Liver (tissue), 9 donors: Measurements from ENCODE around the gene JAKMIP3. TPM values are rescaled to one million over a fixed set of nuclear protein-coding genes. Genes with fewer than 3 reads are reported as not detected.

ENCODE experiments used
- DNase-seq: peaks from one replicate; pipeline ENCODE4 v3.0.0-alpha.2; 2017; ENCODE audit warnings: low spot score
- H3K27ac ChIP-seq, 2 donors: one replicate each; pipeline ENCODE4 v1.7.0; 2013; ENCODE audit warnings: inconsistent platforms in 2 of 2, low read length in 2 of 2, control low read depth in 1 of 2, low read depth in 1 of 2, mild to moderate bottlenecking in 1 of 2
- H3K27me3 ChIP-seq, 4 donors: one replicate each; pipeline versions ENCODE4 v1.6.1 to v1.7.0; 2013; ENCODE audit warnings: low read length in 3 of 4, inconsistent platforms in 1 of 4, mild to moderate bottlenecking in 1 of 4, moderate library complexity in 1 of 4; ENCODE audit not compliant: control insufficient read depth in 4 of 4, insufficient read depth in 4 of 4
- H3K36me3 ChIP-seq, 4 donors: one replicate each; pipeline versions ENCODE4 v1.6.1 to v1.7.0; 2013; ENCODE audit warnings: low read length in 3 of 4, mild to moderate bottlenecking in 3 of 4, low read depth in 1 of 4, moderate library complexity in 1 of 4; ENCODE audit not compliant: control insufficient read depth in 4 of 4, insufficient read depth in 3 of 4
- H3K4me1 ChIP-seq, 4 donors: one replicate each; pipeline versions ENCODE4 v1.6.1 to v1.7.0; 2013; ENCODE audit warnings: low read length in 3 of 4, mild to moderate bottlenecking in 3 of 4, moderate library complexity in 1 of 4; ENCODE audit not compliant: control insufficient read depth in 4 of 4, insufficient read depth in 4 of 4
- H3K4me3 ChIP-seq, 3 donors: one replicate each; pipeline versions ENCODE4 v1.6.1 to v1.7.0; 2013; ENCODE audit warnings: low read length in 3 of 3, control low read depth in 1 of 3, low read depth in 1 of 3, mild to moderate bottlenecking in 1 of 3
- H3K9ac ChIP-seq, 2 donors: one replicate each; pipeline ENCODE4 v1.7.0; 2013; ENCODE audit warnings: low read length in 2 of 2, mild to moderate bottlenecking in 2 of 2, moderate library complexity in 2 of 2, control low read depth in 1 of 2, low read depth in 1 of 2
- H3K9me3 ChIP-seq, 4 donors: one replicate each; pipeline versions ENCODE4 v1.6.1 to v1.7.0; 2013; ENCODE audit warnings: low read length in 3 of 4; ENCODE audit not compliant: control insufficient read depth in 4 of 4
- CTCF ChIP-seq: fragments of 150-350 bp; IDR thresholded peaks from 2 replicates; pipeline ENCODE4 v1.5.1; 2017; ENCODE audit warnings: improper control_type of control experiment, low read depth, low read length; ENCODE audit not compliant: missing input control
- EGR1 ChIP-seq, 2 donors: IDR thresholded peaks; 2 replicates each; pipeline ENCODE4 v1.6.1; 2016 to 2018; ENCODE audit warnings: antibody characterized with exemption in 2 of 2, low read depth in 2 of 2
- FOXA1 ChIP-seq: IDR thresholded peaks from 2 replicates; pipeline ENCODE4 v1.6.1; 2016; ENCODE audit warnings: antibody characterized with exemption
- FOXA2 ChIP-seq: IDR thresholded peaks from 2 replicates; pipeline ENCODE4 v1.6.1; 2016; ENCODE audit warnings: antibody characterized with exemption
- GABPA ChIP-seq, 2 donors: IDR thresholded peaks in 1 of 2; conservative IDR thresholded peaks in 1 of 2; 2 replicates each; pipeline ENCODE4 v1.6.1; 2016; ENCODE audit warnings: antibody characterized with exemption in 2 of 2, mild to moderate bottlenecking in 1 of 2, moderate library complexity in 1 of 2
- HNF4A ChIP-seq, 2 donors: conservative IDR thresholded peaks; 2 replicates each; pipeline ENCODE4 v1.6.1; 2016; ENCODE audit warnings: antibody characterized with exemption in 2 of 2, mild to moderate bottlenecking in 2 of 2
- JUND ChIP-seq, 2 donors: IDR thresholded peaks; 2 replicates each; pipeline ENCODE4 v1.6.1; 2016; ENCODE audit warnings: antibody characterized with exemption in 2 of 2
- SP1 ChIP-seq: IDR thresholded peaks from 2 replicates; pipeline ENCODE4 v1.6.1; 2018; ENCODE audit warnings: antibody characterized with exemption, mild to moderate bottlenecking
- TAF1 ChIP-seq: conservative IDR thresholded peaks from 2 replicates; pipeline ENCODE4 v1.6.1; 2016; ENCODE audit warnings: antibody characterized with exemption, mild to moderate bottlenecking
- WGBS: extraction: QIAGEN DNeasy Blood & Tissue Kit; methylation state at CpG from one replicate; pipeline ENCODE4 v1.1.7; 2013; 5-methylcytosine and 5-hydroxymethylcytosine counted together
- polyA plus RNA-seq, 2 donors: library from polyadenylated mRNA; stranded (reverse) in 1 of 2; unstranded in 1 of 2; fragments of 200-250 nt in 1 of 2; fragments of >200 nt in 1 of 2; fragmentation: Nextera tagmentation in 1 of 2; extraction: Ambion mirVana in 1 of 2; gene quantifications; one replicate each; pipeline versions ENCODE4 v1.2.1 to v1.2.3, GENCODE V29; 2013 to 2015
- total RNA-seq, 2 donors: library from RNA; depleted of rRNA; stranded (reverse); fragments of >200 nt; gene quantifications; one replicate each; pipeline ENCODE4 v1.2.3, GENCODE V29; 2014
- TF ChIP-seq, protein P1 (sequence below): IDR thresholded peaks from 2 replicates; pipeline ENCODE4 v1.6.1; 2016; ENCODE audit warnings: antibody characterized with exemption
- TF ChIP-seq, protein P2 (sequence below): IDR thresholded peaks from 2 replicates; pipeline ENCODE4 v1.6.1; 2016; ENCODE audit warnings: antibody characterized with exemption
- TF ChIP-seq, protein P3 (sequence below): IDR thresholded peaks from 2 replicates; pipeline ENCODE4 v1.6.1; 2016; ENCODE audit warnings: antibody characterized with exemption
- donor health status: healthy.
- donor health status: healthy.
- donor health status: healthy.
- donor health status: healthy.
- donor health status: healthy.

Gene JAKMIP3
- total and polyA plus RNA-seq, 4 donors, result 0.08 to 0.17 (median 0.09) TPM; not detected in 1

- 88% methylated on average over 30 of the region's 30 CpGs for WGBS
- no peak overlapping the region for H3K27ac ChIP-seq
- DNase-seq, result no peak
These were observed 1.5 kb upstream of the JAKMIP3 start for GRCh38 chr10:132064082-132064755.

DNA sequence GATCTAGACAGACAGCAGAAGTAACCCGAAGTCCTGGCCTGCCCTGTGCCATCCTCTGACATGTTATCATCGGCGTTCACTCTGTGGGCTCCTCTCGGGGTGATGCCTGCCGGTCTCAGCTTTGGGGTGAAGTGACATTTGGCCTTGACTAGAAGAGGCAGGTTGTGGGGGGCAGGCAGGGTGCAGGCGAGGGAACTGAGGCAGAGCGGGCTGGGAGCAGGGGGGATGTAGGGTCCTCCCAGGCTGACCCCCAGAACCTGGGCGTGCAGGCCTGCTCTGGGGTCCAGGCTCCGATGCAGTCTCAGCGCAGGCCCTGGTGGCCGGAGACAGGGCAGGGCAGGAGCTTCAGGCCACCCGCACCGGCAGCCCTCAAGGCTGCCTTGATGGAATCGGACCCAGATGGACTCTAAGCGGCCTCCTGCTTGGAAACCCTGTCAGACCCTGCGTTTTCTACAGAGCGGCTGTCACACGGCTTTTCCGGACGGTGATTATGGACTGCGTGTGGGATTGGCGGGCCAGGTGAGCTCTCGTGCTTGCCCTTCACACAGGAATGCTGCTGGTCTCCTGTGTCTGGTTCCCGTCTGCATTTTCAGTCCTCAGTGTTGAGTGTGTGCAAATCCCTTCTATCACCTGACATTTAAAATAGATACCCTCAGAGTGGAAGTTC, 842 bp upstream of the JAKMIP3 start:
- H3K9ac ChIP-seq, result peak overlapping the region in 1 of 2 donors; percentile 28
- no peaks in the 10 kb centered on the region for H3K36me3 ChIP-seq
- no peak for DNase-seq
- no peak overlapping the region for H3K27ac ChIP-seq
- WGBS, result 91% methylated on average over 24 of the region's 24 CpGs
- TF ChIP-seq, protein P1, sequence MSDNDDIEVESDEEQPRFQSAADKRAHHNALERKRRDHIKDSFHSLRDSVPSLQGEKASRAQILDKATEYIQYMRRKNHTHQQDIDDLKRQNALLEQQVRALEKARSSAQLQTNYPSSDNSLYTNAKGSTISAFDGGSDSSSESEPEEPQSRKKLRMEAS, result no peak
- TF ChIP-seq CTCF, result no peak
- no peak for TF ChIP-seq JUND (IDR thresholded peaks at IDR 0.05)
- TF ChIP-seq, protein P2, sequence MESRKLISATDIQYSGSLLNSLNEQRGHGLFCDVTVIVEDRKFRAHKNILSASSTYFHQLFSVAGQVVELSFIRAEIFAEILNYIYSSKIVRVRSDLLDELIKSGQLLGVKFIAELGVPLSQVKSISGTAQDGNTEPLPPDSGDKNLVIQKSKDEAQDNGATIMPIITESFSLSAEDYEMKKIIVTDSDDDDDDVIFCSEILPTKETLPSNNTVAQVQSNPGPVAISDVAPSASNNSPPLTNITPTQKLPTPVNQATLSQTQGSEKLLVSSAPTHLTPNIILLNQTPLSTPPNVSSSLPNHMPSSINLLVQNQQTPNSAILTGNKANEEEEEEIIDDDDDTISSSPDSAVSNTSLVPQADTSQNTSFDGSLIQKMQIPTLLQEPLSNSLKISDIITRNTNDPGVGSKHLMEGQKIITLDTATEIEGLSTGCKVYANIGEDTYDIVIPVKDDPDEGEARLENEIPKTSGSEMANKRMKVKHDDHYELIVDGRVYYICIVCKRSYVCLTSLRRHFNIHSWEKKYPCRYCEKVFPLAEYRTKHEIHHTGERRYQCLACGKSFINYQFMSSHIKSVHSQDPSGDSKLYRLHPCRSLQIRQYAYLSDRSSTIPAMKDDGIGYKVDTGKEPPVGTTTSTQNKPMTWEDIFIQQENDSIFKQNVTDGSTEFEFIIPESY, result no peak
- no peak for TF ChIP-seq FOXA2
- no peak for TF ChIP-seq HNF4A (conservative IDR thresholded peaks at IDR 0.05)
- no peak for TF ChIP-seq GABPA (IDR thresholded peaks at IDR 0.05 in 1 of 2, conservative IDR thresholded peaks at IDR 0.05 in 1 of 2)
- TF ChIP-seq SP1, result no peak
- no peak for TF ChIP-seq EGR1 (IDR thresholded peaks at IDR 0.05; ENCODE audit: low read depth in 2 of 2)
- H3K27me3 ChIP-seq, result no peaks in the 10 kb centered on the region
- H3K4me1 ChIP-seq, result peaks cover 0 to 10% (median 8%) of the 10 kb centered on the region in 4 donors
- no peaks in the 10 kb centered on the region for H3K9me3 ChIP-seq
- H3K4me3 ChIP-seq, result peak overlapping the region in 2 of 3 donors; percentile 58 to 78

More at GRCh38 chr10:132064082-132064755, 1.5 kb upstream of the JAKMIP3 start:
- H3K9me3 ChIP-seq, result no peaks in the 10 kb centered on the region
- no peaks in the 10 kb centered on the region for H3K27me3 ChIP-seq
- H3K4me1 ChIP-seq, result peaks cover 0 to 10% (median 8%) of the 10 kb centered on the region in 4 donors
- TF ChIP-seq, protein P3, sequence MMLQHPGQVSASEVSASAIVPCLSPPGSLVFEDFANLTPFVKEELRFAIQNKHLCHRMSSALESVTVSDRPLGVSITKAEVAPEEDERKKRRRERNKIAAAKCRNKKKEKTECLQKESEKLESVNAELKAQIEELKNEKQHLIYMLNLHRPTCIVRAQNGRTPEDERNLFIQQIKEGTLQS, result no peak
- no peak for TF ChIP-seq CTCF
- TF ChIP-seq TAF1, result no peak
- no peak for TF ChIP-seq EGR1 (IDR thresholded peaks at IDR 0.05; ENCODE audit: low read depth in 2 of 2)
- no peak for TF ChIP-seq SP1
- no peak for TF ChIP-seq FOXA1
- H3K36me3 ChIP-seq, result no peaks in the 10 kb centered on the region
- no peak overlapping the region for H3K9ac ChIP-seq
- H3K4me3 ChIP-seq, result no peak overlapping the region
